Peyer's patch (tissue), 4 donors: ENCODE results near the gene KCNMA1.

Source experiments
- CTCF ChIP-seq, 6 experiments: fragments of 450-650 bp in 4 of 6; fragments of 200-600 bp in 2 of 6; sonication (generic) in 1 of 6; IDR thresholded peaks; one replicate each; pipeline ENCODE4 v1.5.1; 2017 to 2019; ENCODE audit warnings: antibody characterized with exemption in 6 of 6, mild to moderate bottlenecking in 3 of 6, moderate library complexity in 1 of 6
- POLR2A ChIP-seq, 2 donors: fragments of 450-650 bp; IDR thresholded peaks; one replicate each; pipeline ENCODE4 v1.5.1; 2017; ENCODE audit warnings: antibody characterized with exemption in 2 of 2, mild to moderate bottlenecking in 2 of 2, moderate library complexity in 2 of 2

- TF ChIP-seq CTCF (IDR thresholded peaks at IDR 0.05) (no peak), POLR2A (IDR thresholded peaks at IDR 0.05) (no peak)
These were observed 328.1 kb downstream of the KCNMA1 start for GRCh38 chr10:77309509-77309908.
